ENCODE results near the gene CREB1. TPM values are rescaled to one million over a fixed set of nuclear protein-coding genes. Genes with fewer than 3 reads are reported as not detected.

CREB1 gene
- total RNA-seq = 23.0 and 30.0 TPM in 2 replicates

DNA sequence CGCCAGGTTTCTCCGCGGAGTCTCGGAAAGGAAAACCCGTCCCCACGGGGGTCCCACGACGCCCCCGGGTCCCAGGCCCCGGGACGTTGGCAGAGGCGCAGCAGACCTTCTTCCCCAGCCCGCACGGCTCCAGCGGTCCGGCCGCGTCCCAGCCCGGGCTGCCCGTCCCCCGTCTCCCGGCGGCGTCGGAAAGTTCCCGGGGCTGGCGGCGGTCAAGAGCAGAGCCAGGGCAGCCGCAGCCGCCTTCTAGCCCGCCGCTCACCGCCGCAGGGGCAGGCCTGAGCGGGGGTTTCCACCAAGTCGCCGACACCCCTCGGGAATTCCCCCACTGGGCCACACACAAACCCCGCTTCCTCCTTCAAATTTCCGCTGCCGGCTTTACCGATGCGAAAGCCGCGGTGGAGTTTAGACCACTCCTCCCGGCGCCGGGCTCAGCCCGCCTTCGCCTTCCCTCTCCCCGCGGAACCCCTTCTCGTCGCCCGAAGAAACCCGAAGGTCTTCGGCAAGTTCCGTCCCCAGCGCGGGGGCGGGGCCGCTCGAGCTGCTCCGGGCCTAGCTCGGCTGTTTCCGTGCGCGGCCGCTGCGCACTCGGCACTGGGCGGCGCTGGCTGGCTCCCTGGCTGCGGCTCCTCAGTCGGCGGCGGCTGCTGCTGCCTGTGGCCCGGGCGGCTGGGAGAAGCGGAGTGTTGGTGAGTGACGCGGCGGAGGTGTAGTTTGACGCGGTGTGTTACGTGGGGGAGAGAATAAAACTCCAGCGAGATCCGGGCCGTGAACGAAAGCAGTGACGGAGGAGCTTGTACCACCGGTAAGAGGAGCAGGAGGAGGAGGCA lies at the start of gene CREB1:
Gene CREB1, plus strand, starts transcription at position 633 of the 830 bp plus-strand sequence. CDS start 25,674 bp downstream, outside the sequence.

GRCh38 chr2:207625014-207625907 lies 95.5 kb downstream of the CREB1 start, which contains the start of gene METTL21A:
METTL21A (minus strand) TSS chr2:207625394; CDS start chr2:207624375, 1,019 bp downstream.

Other genes with a start within 250 kb of the CREB1 start
- gene METTL21A, start 95.4 kb downstream of the CREB1 start, total RNA-seq = 4.1 and 5.7 TPM in 2 replicates
- gene CCNYL1, start 181.7 kb downstream of the CREB1 start, total RNA-seq = 3.7 and 4.6 TPM in 2 replicates
- gene FZD5, start 239.9 kb downstream of the CREB1 start, total RNA-seq = 0.32 and 0.43 TPM in 2 replicates